A673 (cell line): Measurements from ENCODE around the gene SLC25A43. TPM values are rescaled to one million over a fixed set of nuclear protein-coding genes. Genes with fewer than 3 reads are reported as not detected.

Experiments used
- BruUV-seq: library from RNA; stranded (reverse); fragments of 400-500 nt; replicated peaks from 2 replicates; lab custom pipeline; 2021; lab: Mats Ljungman, UMichigan
- CTCF ChIA-PET: fragments of 300-600 bp; sonication (Branson Sonifier 250); formaldehyde crosslinking; loops from one replicate; lab custom pipeline; 2022; ENCODE audit warnings: antibody characterized with exemption; lab: Charles Lee
- POLR2A ChIA-PET: fragments of 300-600 bp; sonication (Branson Sonifier 250); formaldehyde crosslinking; loops from one replicate; lab custom pipeline; 2022; ENCODE audit warnings: antibody characterized with exemption; ENCODE audit not compliant: low non-redundant PET; lab: Charles Lee
- DNase-seq: peaks from one replicate; pipeline ENCODE4 v3.0.0-alpha.2; 2015; ENCODE audit warnings: low spot score
- H3K27ac ChIP-seq: fragments of 200-600 bp; sonication (generic); 2 replicates; pipeline ENCODE4 v1.5.1; 2016; ENCODE audit warnings: mixed run types, low read depth, mild to moderate bottlenecking, mixed read lengths, antibody characterized with exemption, low read length; ENCODE audit not compliant: poor library complexity, severe bottlenecking
- H3K27me3 ChIP-seq: fragments of 200-600 bp; sonication (generic); replicated peaks from 2 replicates; pipeline ENCODE4 v1.6.1; 2017; ENCODE audit warnings: mixed run types, low read depth, mild to moderate bottlenecking, mixed read lengths, antibody characterized with exemption, low read length; ENCODE audit not compliant: insufficient read depth, poor library complexity
- H3K36me3 ChIP-seq: fragments of 200-600 bp; sonication (generic); 2 replicates; pipeline ENCODE4 v1.6.1; 2016; ENCODE audit warnings: mixed run types, mild to moderate bottlenecking, mixed read lengths, antibody characterized with exemption, low read length; ENCODE audit not compliant: insufficient read depth, poor library complexity, severe bottlenecking
- H3K4me1 ChIP-seq: fragments of 200-600 bp; sonication (generic); 2 replicates; pipeline ENCODE4 v1.6.1; 2017; ENCODE audit warnings: mixed run types, mild to moderate bottlenecking, mixed read lengths, antibody characterized with exemption, low read length; ENCODE audit not compliant: insufficient read depth, poor library complexity, severe bottlenecking
- H3K4me3 ChIP-seq: fragments of 200-600 bp; sonication (generic); 2 replicates; pipeline ENCODE4 v1.5.1; 2016; ENCODE audit warnings: low read depth, mixed run types, mild to moderate bottlenecking, mixed read lengths, low read length; ENCODE audit not compliant: poor library complexity, severe bottlenecking
- H3K9me3 ChIP-seq: fragments of 200-600 bp; sonication (generic); 2 replicates; pipeline ENCODE4 v1.6.1; 2016; ENCODE audit warnings: mixed run types, low read depth, mild to moderate bottlenecking, mixed read lengths, antibody characterized with exemption, low read length; ENCODE audit not compliant: poor library complexity, severe bottlenecking
- CTCF ChIP-seq: fragments of 300-800, 200-600 bp; sonication (generic); conservative IDR thresholded peaks from 2 replicates; pipeline ENCODE4 v1.5.1; 2017; ENCODE audit warnings: low read depth, mild to moderate bottlenecking, antibody characterized with exemption, low read length, moderate library complexity, mixed read lengths
- EZH2 ChIP-seq: fragments of 200-600 bp; sonication (generic); IDR thresholded peaks from 2 replicates; pipeline ENCODE4 v1.6.1; 2017; ENCODE audit warnings: borderline replicate concordance, low read depth, mild to moderate bottlenecking, mixed read lengths, antibody characterized with exemption, low read length; ENCODE audit not compliant: poor library complexity, severe bottlenecking
- intact Hi-C: fragments of 100-400 bp; cut with micrococcal nuclease; formaldehyde crosslinking; loops from one replicate; pipeline ENCODE4 v1.10.0; 2022; ENCODE audit not compliant: unreplicated experiment
- total RNA-seq: library from RNA; stranded (reverse); gene quantifications from 2 replicates; pipeline ENCODE4 v1.2.3, GENCODE V29; 2021

SLC25A43 gene
- total RNA-seq, 1 experiment from 2014 or later = 0.34 TPM

GRCh38 chrX:119453202-119453601, 54.1 kb downstream of the SLC25A43 start:
- no peak for TF ChIP-seq EZH2
- no peak for TF ChIP-seq CTCF
- intact Hi-C loops = no loop called here
- ChIA-PET POLR2A (no interaction called here), CTCF (no interaction called here)
- no peak overlapping the region for H3K4me3 ChIP-seq
- BruUV-seq = no TSS peak
- no peaks in the 10 kb centered on the region for H3K4me1 ChIP-seq
- no peak for DNase-seq
- no peaks in the 10 kb centered on the region for H3K36me3 ChIP-seq
- no peaks in the 10 kb centered on the region for H3K9me3 ChIP-seq
- H3K27ac ChIP-seq = no peak overlapping the region
- H3K27me3 ChIP-seq = no peaks in the 10 kb centered on the region

GRCh38 chrX:119455264-119455663, 56.1 kb downstream of the SLC25A43 start:
- CTCF ChIA-PET = no interaction called here
- TF ChIP-seq EZH2 (no peak), CTCF (no peak)
- no peak overlapping the region for H3K4me3 ChIP-seq
- H3K4me1 ChIP-seq = no peaks in the 10 kb centered on the region
- H3K36me3 ChIP-seq = no peaks in the 10 kb centered on the region
- POLR2A ChIA-PET = no interaction called here
- no TSS peak for BruUV-seq
- H3K9me3 ChIP-seq = no peaks in the 10 kb centered on the region
- intact Hi-C loops = no loop called here
- no peak for DNase-seq
- no peak overlapping the region for H3K27ac ChIP-seq
- H3K27me3 ChIP-seq = no peaks in the 10 kb centered on the region

GRCh38 chrX:119459181-119459580, 60.0 kb downstream of the SLC25A43 start:
- Histone ChIP-seq H3K4me3 (no peak overlapping the region), H3K27me3 (no peaks in the 10 kb centered on the region), H3K9me3 (no peaks in the 10 kb centered on the region), H3K27ac (no peak overlapping the region), H3K36me3 (no peaks in the 10 kb centered on the region), H3K4me1 (no peaks in the 10 kb centered on the region)
- DNase-seq = no peak
- no peak for TF ChIP-seq CTCF
- TF ChIP-seq EZH2 = no peak
- intact Hi-C loops = no loop called here
- POLR2A ChIA-PET = no interaction called here
- CTCF ChIA-PET = no interaction called here
- BruUV-seq = no TSS peak
